ENCODE measurements around the gene PPP3R1. TPM values are rescaled to one million over a fixed set of nuclear protein-coding genes. Genes with fewer than 3 reads are reported as not detected.

PPP3R1 gene
- total and polyA plus RNA-seq, 9 of the 15 experiments (the other 6 are each of a cell fraction or from before 2014, with no cell fraction given) = 3.7 to 70.0 (median 24.8) TPM

GRCh38 chr2:68287580-68288441 is 35.5 kb upstream of the PPP3R1 start (continued):
- TF ChIP-seq CREB3 (tag; conservative IDR thresholded peaks at IDR 0.05; ENCODE audit: low read depth) (no peak), SIN3A (IDR thresholded peaks at IDR 0.05; ENCODE audit: borderline replicate concordance in 2 of 2, control insufficient read depth in 1 of 2, low read depth in 2 of 2, low read length in 2 of 2) (no peak), HOXB6 (CRISPR knock-in tag; IDR thresholded peaks at IDR 0.05; ENCODE audit: borderline replicate concordance) (no peak), E2F3 (CRISPR knock-in tag; IDR thresholded peaks at IDR 0.05) (no peak), JUND (IDR thresholded peaks at IDR 0.05; ENCODE audit: borderline replicate concordance, low read depth, low read length) (no peak; the same call in 1 of the 2 replicates), JUND (tag; IDR thresholded peaks at IDR 0.05; ENCODE audit: borderline replicate concordance, low read depth, low read length) (0 out of 3 replicates have a peak, but pooled peaks have one; percentile 41), ZSCAN32 (CRISPR knock-in tag; IDR thresholded peaks at IDR 0.05) (no peak), BCOR (IDR thresholded peaks at IDR 0.05) (no peak), ZEB2 (IDR thresholded peaks at IDR 0.05) (0 out of 2 replicates have a peak, but pooled peaks have one; percentile 26), RAD51 (IDR thresholded peaks at IDR 0.05; ENCODE audit: borderline replicate concordance, low read depth) (peak; percentile 59; the same call in 1 of the 2 replicates), KDM5B (IDR thresholded peaks at IDR 0.05; ENCODE audit: insufficient replicate concordance, low read depth, low read length) (no peak), BDP1 (IDR thresholded peaks at IDR 0.05; ENCODE audit: insufficient read depth, insufficient read length) (no peak), ARHGAP35 (IDR thresholded peaks at IDR 0.05; ENCODE audit: partially characterized antibody) (no peak), ZNF217 (CRISPR knock-in tag; IDR thresholded peaks at IDR 0.05) (no peak)
- TF ChIP-seq, protein P1, sequence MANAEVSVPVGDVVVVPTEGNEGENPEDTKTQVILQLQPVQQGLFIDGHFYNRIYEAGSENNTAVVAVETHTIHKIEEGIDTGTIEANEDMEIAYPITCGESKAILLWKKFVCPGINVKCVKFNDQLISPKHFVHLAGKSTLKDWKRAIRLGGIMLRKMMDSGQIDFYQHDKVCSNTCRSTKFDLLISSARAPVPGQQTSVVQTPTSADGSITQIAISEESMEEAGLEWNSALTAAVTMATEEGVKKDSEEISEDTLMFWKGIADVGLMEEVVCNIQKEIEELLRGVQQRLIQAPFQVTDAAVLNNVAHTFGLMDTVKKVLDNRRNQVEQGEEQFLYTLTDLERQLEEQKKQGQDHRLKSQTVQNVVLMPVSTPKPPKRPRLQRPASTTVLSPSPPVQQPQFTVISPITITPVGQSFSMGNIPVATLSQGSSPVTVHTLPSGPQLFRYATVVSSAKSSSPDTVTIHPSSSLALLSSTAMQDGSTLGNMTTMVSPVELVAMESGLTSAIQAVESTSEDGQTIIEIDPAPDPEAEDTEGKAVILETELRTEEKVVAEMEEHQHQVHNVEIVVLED (CRISPR knock-in tag; IDR thresholded peaks at IDR 0.05) = no peak
- TF ChIP-seq, protein P2, sequence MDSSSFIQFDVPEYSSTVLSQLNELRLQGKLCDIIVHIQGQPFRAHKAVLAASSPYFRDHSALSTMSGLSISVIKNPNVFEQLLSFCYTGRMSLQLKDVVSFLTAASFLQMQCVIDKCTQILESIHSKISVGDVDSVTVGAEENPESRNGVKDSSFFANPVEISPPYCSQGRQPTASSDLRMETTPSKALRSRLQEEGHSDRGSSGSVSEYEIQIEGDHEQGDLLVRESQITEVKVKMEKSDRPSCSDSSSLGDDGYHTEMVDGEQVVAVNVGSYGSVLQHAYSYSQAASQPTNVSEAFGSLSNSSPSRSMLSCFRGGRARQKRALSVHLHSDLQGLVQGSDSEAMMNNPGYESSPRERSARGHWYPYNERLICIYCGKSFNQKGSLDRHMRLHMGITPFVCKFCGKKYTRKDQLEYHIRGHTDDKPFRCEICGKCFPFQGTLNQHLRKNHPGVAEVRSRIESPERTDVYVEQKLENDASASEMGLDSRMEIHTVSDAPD (CRISPR knock-in tag; IDR thresholded peaks at IDR 0.05) = no peak
- TF ChIP-seq, protein P3, sequence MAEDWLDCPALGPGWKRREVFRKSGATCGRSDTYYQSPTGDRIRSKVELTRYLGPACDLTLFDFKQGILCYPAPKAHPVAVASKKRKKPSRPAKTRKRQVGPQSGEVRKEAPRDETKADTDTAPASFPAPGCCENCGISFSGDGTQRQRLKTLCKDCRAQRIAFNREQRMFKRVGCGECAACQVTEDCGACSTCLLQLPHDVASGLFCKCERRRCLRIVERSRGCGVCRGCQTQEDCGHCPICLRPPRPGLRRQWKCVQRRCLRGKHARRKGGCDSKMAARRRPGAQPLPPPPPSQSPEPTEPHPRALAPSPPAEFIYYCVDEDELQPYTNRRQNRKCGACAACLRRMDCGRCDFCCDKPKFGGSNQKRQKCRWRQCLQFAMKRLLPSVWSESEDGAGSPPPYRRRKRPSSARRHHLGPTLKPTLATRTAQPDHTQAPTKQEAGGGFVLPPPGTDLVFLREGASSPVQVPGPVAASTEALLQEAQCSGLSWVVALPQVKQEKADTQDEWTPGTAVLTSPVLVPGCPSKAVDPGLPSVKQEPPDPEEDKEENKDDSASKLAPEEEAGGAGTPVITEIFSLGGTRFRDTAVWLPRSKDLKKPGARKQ (CRISPR knock-in tag; IDR thresholded peaks at IDR 0.05) = no peak
- TF ChIP-seq, protein P4, sequence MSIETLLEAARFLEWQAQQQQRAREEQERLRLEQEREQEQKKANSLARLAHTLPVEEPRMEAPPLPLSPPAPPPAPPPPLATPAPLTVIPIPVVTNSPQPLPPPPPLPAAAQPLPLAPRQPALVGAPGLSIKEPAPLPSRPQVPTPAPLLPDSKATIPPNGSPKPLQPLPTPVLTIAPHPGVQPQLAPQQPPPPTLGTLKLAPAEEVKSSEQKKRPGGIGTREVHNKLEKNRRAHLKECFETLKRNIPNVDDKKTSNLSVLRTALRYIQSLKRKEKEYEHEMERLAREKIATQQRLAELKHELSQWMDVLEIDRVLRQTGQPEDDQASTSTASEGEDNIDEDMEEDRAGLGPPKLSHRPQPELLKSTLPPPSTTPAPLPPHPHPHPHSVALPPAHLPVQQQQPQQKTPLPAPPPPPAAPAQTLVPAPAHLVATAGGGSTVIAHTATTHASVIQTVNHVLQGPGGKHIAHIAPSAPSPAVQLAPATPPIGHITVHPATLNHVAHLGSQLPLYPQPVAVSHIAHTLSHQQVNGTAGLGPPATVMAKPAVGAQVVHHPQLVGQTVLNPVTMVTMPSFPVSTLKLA (conservative IDR thresholded peaks at IDR 0.05) = peak; percentile 85 to 88

Measured in K562 (cell line).